Kasumi-1 (cell line): Measurements from ENCODE around the gene ASCC1.

Experiments used
- DNase-seq, 2 experiments: peaks; one replicate each; lab custom pipeline; 2025; lab: John Stamatoyannopoulos, UW

Gene ASCC1

DNA sequence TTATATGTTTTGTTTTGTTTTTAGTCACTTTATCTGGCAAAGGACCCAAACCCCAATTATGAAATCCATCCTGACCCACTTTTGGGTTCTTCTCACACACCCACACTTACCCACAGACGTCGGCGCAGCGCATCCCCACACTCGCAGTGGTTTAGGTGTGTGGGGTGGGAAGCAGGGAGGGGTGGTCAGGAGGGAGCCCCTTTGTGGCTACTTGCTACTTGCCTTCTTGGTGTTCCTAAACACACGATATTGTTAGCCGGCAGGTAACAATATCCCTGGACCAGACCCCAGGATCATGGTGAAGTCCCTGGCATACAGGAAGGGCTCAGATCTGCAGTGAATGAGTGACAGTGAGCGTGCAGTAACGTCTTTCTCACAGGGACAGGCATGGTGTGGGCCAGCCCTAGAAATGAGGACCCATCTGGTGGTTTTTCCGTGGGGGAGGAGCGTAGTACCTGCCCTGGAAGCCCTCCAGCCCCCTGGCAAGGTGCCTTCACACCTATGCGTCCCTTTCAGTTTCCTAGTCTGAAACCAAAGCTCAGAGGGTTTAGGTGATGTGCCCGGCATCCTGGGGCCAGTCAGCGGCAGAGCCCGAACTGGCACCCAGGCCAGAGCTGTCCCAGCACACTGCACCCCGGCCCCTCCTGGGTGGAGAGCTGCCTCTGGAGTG, 132.2 kb downstream of the ASCC1 start:
- no peak for DNase-seq

DNA sequence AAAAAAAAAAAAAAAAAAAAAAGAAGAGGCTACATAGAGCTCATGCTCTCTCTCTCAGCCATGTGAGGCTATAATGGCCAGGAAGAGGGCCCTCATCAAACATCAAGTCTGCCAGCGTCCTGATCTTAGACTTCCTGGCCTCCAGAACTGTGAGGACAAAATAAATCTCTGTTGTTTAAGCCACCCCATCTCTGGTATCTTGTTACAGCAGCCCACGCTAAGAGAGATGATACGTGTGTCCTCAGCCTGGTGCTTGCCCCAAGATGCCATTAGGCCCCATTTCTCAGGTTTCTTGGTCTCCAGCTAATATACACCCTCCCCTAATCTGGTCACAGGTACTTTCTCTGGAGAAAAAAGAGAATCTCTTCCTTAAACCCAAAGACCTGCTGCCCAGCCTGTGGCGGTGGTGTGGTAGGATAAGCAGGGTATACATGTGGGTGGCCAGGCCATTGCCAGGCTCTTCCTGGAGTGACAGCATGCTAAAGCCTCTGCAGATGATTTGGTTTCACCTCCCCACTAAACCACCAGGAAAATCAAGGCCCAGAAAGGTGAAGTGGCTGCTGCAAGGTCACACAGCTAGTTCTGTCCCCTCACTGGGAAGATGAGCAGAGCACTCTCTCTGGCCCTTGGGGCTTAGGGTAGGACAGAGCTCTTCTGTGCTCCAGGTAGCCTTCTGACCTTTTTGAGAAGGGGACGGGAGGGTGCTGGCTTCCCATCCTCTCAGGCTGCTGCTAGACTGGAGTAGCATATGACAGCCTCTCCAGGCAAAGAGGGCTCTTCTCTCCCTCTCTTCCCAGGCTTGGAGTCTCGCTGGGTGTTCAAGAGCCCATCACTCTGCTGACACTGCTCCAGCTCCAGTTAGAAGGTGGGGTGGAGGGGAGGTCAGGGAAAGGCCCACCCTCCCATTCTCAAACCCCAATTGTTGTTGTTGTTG, 133.0 kb downstream of the ASCC1 start:
- DNase-seq = no peak

GRCh38 chr10:72081772-72082590, 134.1 kb downstream of the ASCC1 start:
- no peak for DNase-seq

- no peak for DNase-seq
These were observed 134.9 kb downstream of the ASCC1 start for GRCh38 chr10:72081210-72081609.

DNA sequence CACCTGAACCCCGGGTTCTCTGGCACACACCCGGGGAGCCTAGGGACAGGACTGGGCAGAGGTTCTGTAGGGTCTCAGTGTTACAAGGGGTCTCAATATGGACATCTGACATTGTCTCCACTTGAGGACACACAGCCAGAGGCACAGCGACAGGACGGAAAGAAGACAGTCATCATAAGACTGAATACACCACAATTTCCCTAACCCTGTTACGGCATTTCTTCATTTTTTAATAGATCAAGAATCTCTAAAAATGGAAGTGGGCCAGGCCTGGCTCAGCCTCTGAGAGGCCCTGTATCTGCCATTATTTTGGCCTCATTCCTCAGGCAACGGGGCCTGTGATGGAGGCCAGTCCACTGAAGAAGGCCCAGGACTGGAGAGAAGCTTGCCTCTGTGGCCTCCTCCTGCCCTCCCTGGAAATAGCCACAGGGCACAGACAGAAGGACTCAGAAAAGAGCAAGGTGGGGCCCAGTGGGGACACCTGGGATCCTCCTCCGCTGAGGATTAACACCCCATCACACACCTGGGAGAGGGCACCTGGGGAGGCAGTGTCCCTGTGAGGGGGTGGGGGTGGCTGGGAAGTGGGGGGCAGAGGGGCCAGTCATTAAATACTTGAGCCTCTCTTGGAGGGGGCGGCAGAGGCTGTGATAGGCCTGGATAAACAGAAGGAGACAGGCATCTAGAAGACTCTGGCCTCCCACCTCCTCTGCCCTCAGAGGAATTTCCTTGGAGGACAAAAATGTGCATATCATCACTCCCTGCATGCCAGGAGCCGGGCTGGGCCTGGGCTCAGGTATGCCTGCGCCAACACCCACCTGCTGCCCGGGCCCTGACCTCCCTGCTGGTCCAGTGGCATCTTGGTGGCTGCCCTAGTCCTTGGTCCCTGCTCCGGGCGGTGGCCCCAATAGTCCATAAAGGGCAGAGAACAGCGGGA, 135.8 kb downstream of the ASCC1 start:
- no peak for DNase-seq

DNA sequence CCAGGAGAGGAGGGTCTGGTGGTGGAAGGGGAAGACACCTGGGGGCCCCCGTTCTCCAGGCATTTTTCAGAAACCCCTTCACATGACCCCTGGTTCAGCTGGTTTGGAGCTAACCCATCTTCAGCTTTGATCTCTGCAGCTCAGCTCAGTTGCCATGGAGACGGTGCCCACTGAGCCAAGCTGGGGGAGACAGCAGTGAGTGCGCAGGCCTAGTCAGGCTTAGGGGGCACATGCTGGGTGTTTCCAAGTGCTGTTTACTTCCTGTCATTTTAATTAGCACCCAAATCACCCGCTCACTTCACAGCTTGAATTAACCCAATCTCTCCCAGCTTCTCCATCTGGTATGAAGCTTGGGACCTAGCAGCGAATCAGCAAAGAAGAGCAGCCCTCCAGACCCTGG, 136.7 kb downstream of the ASCC1 start:
- no peak for DNase-seq

GRCh38 chr10:72077275-72077990, 138.6 kb downstream of the ASCC1 start:
- DNase-seq = no peak

- DNase-seq = no peak
These were observed 139.3 kb downstream of the ASCC1 start for GRCh38 chr10:72076756-72077155.

DNA sequence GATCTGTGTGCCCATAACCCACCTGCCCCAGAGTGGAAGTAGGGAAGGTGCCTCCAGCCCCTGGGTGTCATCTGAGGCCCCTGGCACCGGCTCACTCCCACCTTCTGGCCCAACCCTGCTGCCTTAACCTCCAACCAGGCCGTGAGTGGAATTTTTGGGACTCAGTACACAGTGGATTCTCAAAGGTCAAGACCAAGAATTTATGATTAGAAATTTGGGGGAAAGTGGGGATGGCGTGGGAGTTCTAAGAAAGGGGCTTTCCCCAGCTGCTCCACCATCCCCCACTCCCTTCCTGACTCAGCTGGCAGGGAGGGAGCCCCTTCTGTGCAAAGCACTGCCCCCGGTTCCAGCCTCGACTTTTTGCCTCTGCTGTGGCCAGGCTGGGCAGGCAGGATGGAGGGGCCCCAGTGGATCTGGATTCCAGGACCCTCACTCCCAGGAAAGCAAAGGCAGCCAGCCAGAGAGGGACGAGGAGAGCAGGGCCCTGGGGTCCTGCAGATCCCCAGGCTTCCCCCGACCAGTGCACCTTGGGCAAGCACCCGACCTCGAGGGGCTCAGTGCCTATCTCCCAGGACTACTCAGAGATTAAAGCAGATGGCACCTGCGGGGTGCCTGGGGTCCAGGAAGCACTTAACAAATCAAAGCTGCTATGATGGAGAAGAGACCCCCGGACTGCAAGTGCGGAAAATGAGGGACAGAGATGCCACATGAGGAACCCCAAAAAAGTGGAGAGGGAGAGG, 140.5 kb downstream of the ASCC1 start:
- DNase-seq = no peak

DNA sequence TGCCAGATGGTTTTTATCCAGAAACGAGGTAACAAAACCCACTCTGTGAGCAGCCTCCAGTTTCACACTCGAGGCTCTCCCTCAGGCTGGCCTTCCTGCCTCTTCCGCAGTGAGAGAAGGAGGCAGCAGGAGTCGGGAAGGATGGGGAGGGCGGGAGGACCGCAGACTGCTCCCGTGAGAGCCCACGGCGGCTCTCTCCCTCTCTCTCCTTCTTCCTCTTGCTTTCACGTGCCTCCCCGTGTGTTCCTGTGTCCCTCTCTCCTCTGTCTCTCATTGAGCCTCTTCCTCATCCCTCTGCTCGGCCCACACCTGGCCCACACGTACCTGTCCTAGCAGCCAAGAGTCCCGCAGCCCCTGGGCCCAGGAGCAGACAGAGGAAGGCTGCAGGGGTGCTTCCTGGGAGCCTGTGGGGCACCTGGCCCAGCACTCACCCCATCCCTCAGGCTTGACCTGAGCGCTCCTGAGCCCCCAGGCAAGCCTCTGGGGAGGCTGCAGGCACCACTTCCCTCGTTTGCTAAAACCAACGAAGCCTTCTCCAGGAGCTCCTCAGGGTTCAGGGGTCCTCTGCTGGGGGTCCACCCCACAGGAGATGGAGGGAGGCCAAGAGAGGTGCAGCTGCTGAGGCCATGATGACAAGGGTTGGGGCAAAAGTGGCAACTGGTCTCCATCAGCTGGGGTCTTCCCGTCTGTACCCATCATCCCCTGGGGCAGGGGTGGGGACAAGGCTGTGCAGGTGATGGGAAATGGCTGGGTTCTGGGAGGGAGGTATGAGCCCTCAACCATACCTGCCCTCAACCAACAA, 141.3 kb downstream of the ASCC1 start:
- DNase-seq = no peak

DNA sequence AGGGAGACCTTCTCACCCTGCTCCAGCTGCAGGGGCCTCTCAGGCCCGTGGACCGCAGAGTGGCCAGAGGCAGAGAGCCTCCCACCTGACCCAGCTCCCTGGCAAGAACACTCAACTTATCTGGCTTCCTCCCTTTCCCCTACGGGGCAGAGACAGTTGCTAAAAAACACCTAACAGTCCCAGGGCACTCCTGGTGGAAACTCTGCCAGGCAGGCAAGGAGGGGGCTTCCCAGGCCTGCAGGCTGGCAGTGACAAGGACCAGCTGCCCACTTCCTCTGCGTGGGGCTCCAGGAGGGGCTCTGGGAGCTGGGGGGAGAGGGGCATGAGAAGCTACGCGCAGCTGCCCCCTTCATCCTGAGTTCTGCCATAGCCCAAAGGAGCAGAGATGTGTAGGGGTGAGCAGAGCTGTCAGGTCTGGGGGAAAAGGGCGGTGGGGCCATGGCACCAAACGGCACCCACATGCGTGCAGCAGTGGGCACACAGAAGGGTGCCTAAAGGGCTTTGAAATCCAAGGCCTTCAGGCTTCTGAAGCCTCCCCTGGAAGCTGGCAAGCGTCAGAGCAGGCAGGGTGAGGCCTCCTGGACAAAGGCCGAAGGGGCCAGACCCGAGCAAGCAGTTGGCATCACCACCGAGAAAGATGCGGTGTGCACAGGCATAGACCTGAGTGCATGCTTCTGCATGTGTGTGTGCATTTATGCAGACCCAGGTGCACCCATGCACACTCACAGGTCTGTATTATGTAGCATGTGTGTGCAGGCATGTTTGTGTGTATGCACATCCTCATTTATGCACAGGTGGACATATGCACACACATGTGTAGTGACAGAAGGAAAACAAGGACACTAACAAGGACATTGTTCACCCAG, 142.1 kb downstream of the ASCC1 start:
- DNase-seq = no peak

DNA sequence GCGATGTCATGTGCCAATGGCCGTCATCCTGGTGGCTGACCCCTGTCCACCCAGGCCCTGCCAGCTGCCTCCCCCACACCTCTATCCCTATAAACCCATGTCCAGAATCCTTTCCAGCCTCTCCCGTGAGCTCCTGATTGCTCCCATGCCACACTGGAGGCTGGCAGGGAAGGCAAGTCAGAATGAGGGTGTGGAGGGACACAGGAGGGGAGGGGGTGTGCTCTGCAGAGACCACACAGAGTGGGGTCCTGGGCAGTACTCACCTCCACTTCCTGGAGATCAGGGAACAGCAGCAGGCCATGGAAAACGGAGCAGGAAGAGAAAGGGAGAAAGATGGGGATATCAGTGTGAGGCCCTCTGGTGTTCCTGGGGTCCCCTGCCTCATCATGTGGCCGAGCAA, 143.4 kb downstream of the ASCC1 start:
- DNase-seq = no peak

- no peak for DNase-seq
These were observed 144.0 kb downstream of the ASCC1 start for GRCh38 chr10:72072046-72072445.

DNA sequence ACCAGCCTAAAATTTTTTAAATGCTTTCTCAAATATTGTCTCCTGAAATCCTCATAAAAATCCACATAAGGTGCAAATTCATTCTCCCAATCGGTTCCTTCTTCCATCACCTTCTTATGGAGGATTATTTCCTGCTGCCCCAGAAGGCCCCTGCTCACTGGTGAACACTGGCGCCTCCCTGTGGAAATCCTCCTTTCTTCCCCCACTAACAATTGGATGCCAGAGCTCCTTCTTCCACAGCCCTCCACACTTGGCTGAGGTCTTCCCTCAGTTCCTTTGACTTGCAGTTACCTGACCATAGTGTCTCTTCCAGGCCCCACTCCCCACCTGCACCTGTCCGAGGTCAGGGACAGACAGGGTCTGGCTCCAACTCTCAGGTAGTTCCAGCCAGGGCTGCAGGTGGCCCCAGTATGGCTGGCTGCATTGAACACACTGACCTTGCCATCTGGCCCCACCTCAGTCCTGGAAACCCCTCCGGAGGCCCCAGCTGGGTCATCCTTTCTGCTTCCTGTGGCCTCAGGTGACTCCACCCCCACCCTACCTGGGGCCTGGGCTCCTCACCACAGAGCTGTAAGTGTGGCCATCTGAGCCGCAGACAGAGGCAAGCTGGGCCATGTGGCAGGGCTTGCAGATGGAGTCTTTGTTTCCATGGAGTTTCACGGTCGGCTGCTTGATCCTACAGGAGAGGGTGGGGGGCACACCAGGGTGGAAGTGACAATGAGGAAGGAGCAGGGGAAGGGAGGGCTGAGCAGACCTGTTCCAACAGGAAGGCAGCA, 146.1 kb downstream of the ASCC1 start:
- peak; percentile 15 to 26 for DNase-seq

DNA sequence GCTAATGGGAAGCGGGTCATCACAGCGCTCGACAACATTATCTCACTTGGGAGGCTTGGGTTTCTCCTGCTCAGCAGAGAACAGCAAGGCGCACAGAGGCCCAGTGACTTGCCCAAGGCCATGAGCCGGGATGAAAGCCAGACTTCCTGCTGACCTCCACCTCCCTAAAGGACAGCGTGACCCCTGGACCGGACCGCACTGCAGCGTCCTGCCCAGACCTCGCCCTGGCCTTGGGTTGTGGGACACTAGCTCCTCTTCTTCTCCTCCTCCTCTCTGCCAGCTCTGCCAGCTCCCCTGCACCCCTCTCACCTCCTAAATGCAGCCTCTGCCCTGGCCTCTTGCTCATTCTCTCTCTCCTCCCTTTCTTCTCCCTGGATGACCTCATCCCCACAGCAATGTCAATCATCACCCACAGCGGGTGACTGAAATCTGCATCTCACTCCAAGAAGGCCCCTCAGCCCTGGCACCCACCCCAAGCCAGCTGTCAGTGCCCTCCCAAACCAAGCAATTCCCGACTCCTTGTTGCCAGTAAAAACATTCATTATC, 147.1 kb downstream of the ASCC1 start:
- DNase-seq = no peak

DNA sequence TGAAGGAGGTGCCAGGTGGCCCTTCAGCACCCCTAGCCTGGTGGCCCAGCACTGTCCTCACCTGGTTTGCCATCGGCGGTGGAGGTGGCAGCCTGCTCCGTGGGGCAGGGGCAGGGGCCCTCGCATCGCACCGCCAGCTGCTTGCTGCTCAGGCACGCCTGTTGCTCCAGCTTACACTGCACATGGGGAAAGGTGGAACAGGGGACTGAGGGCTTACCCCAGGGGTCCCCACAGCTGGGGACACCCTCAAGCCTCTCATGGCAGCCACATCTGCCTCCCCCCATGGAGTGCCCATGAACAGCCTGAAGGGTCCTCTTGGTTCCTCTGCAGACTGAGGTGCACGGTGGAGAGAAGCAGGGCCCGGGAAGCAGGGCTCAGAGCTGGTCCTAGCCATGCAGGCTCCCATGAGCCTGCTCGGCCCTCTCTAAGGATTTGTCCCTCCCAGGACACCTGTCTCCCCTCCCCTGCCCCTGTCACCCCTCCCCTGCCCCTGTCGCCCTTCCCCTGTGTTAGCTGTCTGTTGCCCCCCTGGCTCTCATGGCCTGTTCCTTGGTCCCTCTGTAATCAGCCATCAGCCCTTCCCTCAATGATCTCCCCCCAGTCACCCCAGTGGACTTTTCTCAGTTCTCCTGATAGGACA, 147.8 kb downstream of the ASCC1 start:
- no peak for DNase-seq
